Progenitor cell of endocrine pancreas (in vitro differentiated cells): ENCODE measurements around the gene TMEM62. TPM values are rescaled to one million over a fixed set of nuclear protein-coding genes. Genes with fewer than 3 reads are reported as not detected.

Experiments used
- DNase-seq: peaks from one replicate; pipeline ENCODE4 v3.0.0; 2021; ENCODE audit warnings: low spot score; ENCODE audit not compliant: unreplicated experiment
- H3K27ac Mint-ChIP-seq: 2 replicates; pipeline ENCODE4 v1.8.0; 2021; ENCODE audit warnings: mild to moderate bottlenecking, moderate library complexity, mixed read lengths
- H3K27me3 Mint-ChIP-seq: 2 replicates; pipeline ENCODE4 v1.8.0; 2021; ENCODE audit warnings: mixed read lengths
- H3K36me3 Mint-ChIP-seq: 2 replicates; pipeline ENCODE4 v1.8.0; 2022; ENCODE audit warnings: mixed read lengths; ENCODE audit not compliant: insufficient read depth
- H3K4me1 Mint-ChIP-seq: 2 replicates; pipeline ENCODE4 v1.8.0; 2021; ENCODE audit warnings: low read depth, mixed read lengths
- H3K4me3 Mint-ChIP-seq: 2 replicates; pipeline ENCODE4 v1.8.0; 2021; ENCODE audit warnings: low read depth, mild to moderate bottlenecking, moderate library complexity, mixed read lengths
- H3K9me3 Mint-ChIP-seq: 2 replicates; pipeline ENCODE4 v1.8.0; 2021; ENCODE audit warnings: low read depth, mixed read lengths
- CTCF ChIP-seq: fragments of 200-600 bp; sonication (generic); IDR thresholded peaks from one replicate; pipeline ENCODE4 v1.5.0; 2021; ENCODE audit warnings: antibody characterized with exemption, mild to moderate bottlenecking; ENCODE audit not compliant: unreplicated experiment
- total RNA-seq: library from RNA; stranded (reverse); gene quantifications from 2 replicates; pipeline ENCODE4 v1.2.1, GENCODE V29; 2021

The TMEM62 gene
- total RNA-seq, 1 donor from 2014 or later, result 30.2 TPM

- H3K27ac Mint-ChIP-seq, result no peak overlapping the region
- no peak overlapping the region for H3K4me3 Mint-ChIP-seq
These were observed 49.9 kb downstream of the TMEM62 start for GRCh38 chr15:43183270-43183669.

GRCh38 chr15:43184407-43185124 is 51.2 kb downstream of the TMEM62 start:
- no peak for TF ChIP-seq CTCF
- Mint-ChIP-seq H3K27me3 (no peaks in the 10 kb centered on the region), H3K9me3 (no peaks in the 10 kb centered on the region), H3K27ac (peak overlapping the region; percentile 96), H3K4me1 (peaks cover 6% of the 10 kb centered on the region), H3K4me3 (peak overlapping the region; percentile 84), H3K36me3 (peaks cover 4% of the 10 kb centered on the region)
- no peak for DNase-seq

More at GRCh38 chr15:43183270-43183669, 49.9 kb downstream of the TMEM62 start:
- Mint-ChIP-seq H3K36me3 (peaks cover 8% of the 10 kb centered on the region), H3K9me3 (no peaks in the 10 kb centered on the region), H3K4me1 (peaks cover 6% of the 10 kb centered on the region), H3K27me3 (no peaks in the 10 kb centered on the region)
- DNase-seq, result no peak
- no peak for TF ChIP-seq CTCF

- Mint-ChIP-seq H3K4me1 (peaks cover 6% of the 10 kb centered on the region), H3K9me3 (no peaks in the 10 kb centered on the region), H3K4me3 (peak within 1 kb of the TSS; percentile 84), H3K27ac (peak within 1 kb of the TSS; percentile 96), H3K36me3 (peaks cover 4% of the 10 kb centered on the region), H3K27me3 (no peaks in the 10 kb centered on the region)
- peak; percentile 86 for DNase-seq
- peak; percentile 62 for TF ChIP-seq CTCF
These were observed 52.0 kb downstream of the TMEM62 start, which contains the start of gene CCNDBP1 for GRCh38 chr15:43185157-43186002. CCNDBP1 (plus strand) TSS chr15:43185403; CDS start chr15:43185499, 96 bp downstream.

- peak overlapping the region; percentile 94 for H3K27ac Mint-ChIP-seq
- no peak for DNase-seq
- H3K36me3 Mint-ChIP-seq, result peaks cover 4% of the 10 kb centered on the region
- H3K4me3 Mint-ChIP-seq, result peak overlapping the region; percentile 84
- H3K9me3 Mint-ChIP-seq, result no peaks in the 10 kb centered on the region
- H3K4me1 Mint-ChIP-seq, result peaks cover 6% of the 10 kb centered on the region
- no peak for TF ChIP-seq CTCF
- H3K27me3 Mint-ChIP-seq, result no peaks in the 10 kb centered on the region
These were observed 52.6 kb downstream of the TMEM62 start for GRCh38 chr15:43186003-43186353.

- H3K27me3 Mint-ChIP-seq, result no peaks in the 10 kb centered on the region
- no peak for DNase-seq
- TF ChIP-seq CTCF, result peak; percentile 68
- H3K36me3 Mint-ChIP-seq, result peaks cover 7% of the 10 kb centered on the region
- no peak overlapping the region for H3K27ac Mint-ChIP-seq
- peak overlapping the region; percentile 56 for H3K4me3 Mint-ChIP-seq
- no peaks in the 10 kb centered on the region for H3K9me3 Mint-ChIP-seq
- peaks cover 6% of the 10 kb centered on the region for H3K4me1 Mint-ChIP-seq
These were observed 54.3 kb downstream of the TMEM62 start for GRCh38 chr15:43187544-43188155.
